CD8-positive, alpha-beta memory T cell (primary cell): Measurements from ENCODE around the gene CHSY3. TPM values are rescaled to one million over a fixed set of nuclear protein-coding genes. Genes with fewer than 3 reads are reported as not detected.

Source experiments
- CTCF ChIA-PET: fragments of 350-600 bp; sonication (Branson Sonifier 250); formaldehyde crosslinking; loops from one replicate; lab custom pipeline; 2021; ENCODE audit warnings: antibody characterized with exemption; lab: Charles Lee
- POLR2A ChIA-PET: fragments of 350-600 bp; sonication (Branson Sonifier 250); formaldehyde crosslinking; loops from one replicate; lab custom pipeline; 2021; ENCODE audit warnings: antibody characterized with exemption; lab: Charles Lee
- DNase-seq, 5 donors: peaks; one replicate each; pipeline versions ENCODE4 v3.0.0 to v3.0.0-alpha.2; 2020 to 2022; ENCODE audit warnings: mixed read lengths in 1 of 5
- H3K27ac ChIP-seq: one replicate; pipeline ENCODE4 v1.7.0; 2013; ENCODE audit warnings: low read depth, mild to moderate bottlenecking, low read length, moderate library complexity
- H3K27me3 ChIP-seq: 2 replicates; pipeline ENCODE4 v1.7.0; 2013; ENCODE audit warnings: low read length, mild to moderate bottlenecking; ENCODE audit not compliant: insufficient read depth, poor library complexity, severe bottlenecking
- H3K36me3 ChIP-seq: 2 replicates; pipeline ENCODE4 v1.7.0; 2013; ENCODE audit warnings: mild to moderate bottlenecking, low read length, moderate library complexity; ENCODE audit not compliant: insufficient read depth
- H3K4me1 ChIP-seq: 2 replicates; pipeline ENCODE4 v1.7.0; 2013; ENCODE audit warnings: mild to moderate bottlenecking, low read length, moderate library complexity; ENCODE audit not compliant: insufficient read depth
- H3K4me3 ChIP-seq: 2 replicates; pipeline ENCODE4 v1.7.0; 2013; ENCODE audit warnings: mild to moderate bottlenecking, low read length
- H3K9me3 ChIP-seq: 2 replicates; pipeline ENCODE4 v1.7.0; 2013; ENCODE audit warnings: mild to moderate bottlenecking, low read length
- H3K27ac Mint-ChIP-seq, 8 donors: one replicate each; pipeline ENCODE4 v1.8.0; 2020 to 2021; ENCODE audit warnings: mixed read lengths in 8 of 8, mild to moderate bottlenecking in 6 of 8, inconsistent platforms in 3 of 8, moderate library complexity in 3 of 8
- H3K27me3 Mint-ChIP-seq, 2 donors: one replicate each; pipeline ENCODE4 v1.8.0; 2020 to 2021; ENCODE audit warnings: mixed read lengths in 2 of 2, mild to moderate bottlenecking in 1 of 2, moderate library complexity in 1 of 2
- H3K36me3 Mint-ChIP-seq, 3 donors: one replicate each; pipeline ENCODE4 v1.8.0; 2020 to 2021; ENCODE audit warnings: mixed read lengths in 3 of 3, inconsistent platforms in 1 of 3, mild to moderate bottlenecking in 1 of 3
- H3K4me1 Mint-ChIP-seq, 3 donors: one replicate each; pipeline ENCODE4 v1.8.0; 2020 to 2021; ENCODE audit warnings: mixed read lengths in 3 of 3, inconsistent platforms in 1 of 3, mild to moderate bottlenecking in 1 of 3
- H3K4me3 Mint-ChIP-seq, 7 donors: one replicate each; pipeline ENCODE4 v1.8.0; 2020 to 2021; ENCODE audit warnings: mixed read lengths in 7 of 7, mild to moderate bottlenecking in 6 of 7, moderate library complexity in 4 of 7, inconsistent platforms in 2 of 7
- H3K9me3 Mint-ChIP-seq, 5 donors: one replicate each; pipeline ENCODE4 v1.8.0; 2020 to 2022; ENCODE audit warnings: mixed read lengths in 5 of 5, mild to moderate bottlenecking in 3 of 5, moderate library complexity in 2 of 5, inconsistent platforms in 1 of 5
- polyA plus RNA-seq: library from polyadenylated mRNA; unstranded; fragments of 300-500 nt; fragmentation: Illumina TruSeq; gene quantifications from one replicate; pipeline ENCODE4 v1.2.3, GENCODE V29; 2021
- total RNA-seq, 2 experiments: library from RNA; stranded (reverse); gene quantifications; one replicate each; pipeline ENCODE4 v1.2.3, GENCODE V29; 2021

The CHSY3 gene
- total and polyA plus RNA-seq, 3 experiments from 2014 or later = not detected

- Mint-ChIP-seq H3K27me3 (peaks cover 1 to 3% of the 10 kb centered on the region in 2 donors), H3K4me3 (no peak overlapping the region), H3K4me1 (no peaks in the 10 kb centered on the region), H3K36me3 (no peaks in the 10 kb centered on the region), H3K27ac (no peak overlapping the region), H3K9me3 (no peaks in the 10 kb centered on the region)
- H3K4me1 ChIP-seq = no peaks in the 10 kb centered on the region
- DNase-seq = no peak
- H3K9me3 ChIP-seq = no peaks in the 10 kb centered on the region
- ChIA-PET CTCF (no interaction called here), POLR2A (no interaction called here)
- H3K36me3 ChIP-seq = no peaks in the 10 kb centered on the region
- H3K27ac ChIP-seq = no peak overlapping the region
- no peaks in the 10 kb centered on the region for H3K27me3 ChIP-seq
- no peak overlapping the region for H3K4me3 ChIP-seq
Observed at GRCh38 chr5:130034566-130035210, 130.4 kb downstream of the CHSY3 start.

DNA sequence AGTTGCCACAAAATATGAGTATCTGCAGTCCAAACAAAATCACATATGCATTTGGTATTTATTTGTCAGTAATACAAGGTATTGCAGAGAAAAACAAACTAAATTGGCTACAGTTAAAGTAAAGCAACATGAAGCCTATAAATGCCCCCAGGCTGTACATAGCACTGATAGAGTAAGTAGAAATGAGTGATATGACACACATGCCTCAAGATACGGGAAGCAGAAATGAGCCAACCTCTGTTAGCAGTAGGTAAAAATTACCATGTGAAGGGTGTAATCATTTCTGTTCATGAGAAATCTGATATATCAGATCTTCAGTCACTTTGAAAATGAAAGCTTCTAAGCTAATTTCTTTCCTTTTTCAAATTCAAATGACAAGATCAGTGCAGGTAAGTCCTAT, 131.1 kb downstream of the CHSY3 start:
- no peak overlapping the region for H3K4me3 Mint-ChIP-seq
- no peaks in the 10 kb centered on the region for H3K9me3 Mint-ChIP-seq
- CTCF ChIA-PET = no interaction called here
- POLR2A ChIA-PET = no interaction called here
- no peaks in the 10 kb centered on the region for H3K36me3 Mint-ChIP-seq
- Histone ChIP-seq H3K4me1 (no peaks in the 10 kb centered on the region), H3K27me3 (no peaks in the 10 kb centered on the region), H3K9me3 (no peaks in the 10 kb centered on the region), H3K27ac (no peak overlapping the region), H3K4me3 (no peak overlapping the region), H3K36me3 (no peaks in the 10 kb centered on the region)
- peaks cover 1 to 3% of the 10 kb centered on the region in 2 donors for H3K27me3 Mint-ChIP-seq
- no peak for DNase-seq
- no peaks in the 10 kb centered on the region for H3K4me1 Mint-ChIP-seq
- H3K27ac Mint-ChIP-seq = no peak overlapping the region

GRCh38 chr5:130037905-130038304, 133.6 kb downstream of the CHSY3 start:
- ChIA-PET CTCF (no interaction called here), POLR2A (no interaction called here)
- Mint-ChIP-seq H3K36me3 (no peaks in the 10 kb centered on the region), H3K9me3 (no peaks in the 10 kb centered on the region), H3K4me3 (no peak overlapping the region), H3K27me3 (peaks cover 0 to 7% of the 10 kb centered on the region in 2 donors), H3K4me1 (no peaks in the 10 kb centered on the region), H3K27ac (no peak overlapping the region)
- Histone ChIP-seq H3K4me3 (no peak overlapping the region), H3K27me3 (no peaks in the 10 kb centered on the region), H3K27ac (no peak overlapping the region), H3K36me3 (no peaks in the 10 kb centered on the region), H3K9me3 (no peaks in the 10 kb centered on the region), H3K4me1 (no peaks in the 10 kb centered on the region)
- no peak for DNase-seq

DNA sequence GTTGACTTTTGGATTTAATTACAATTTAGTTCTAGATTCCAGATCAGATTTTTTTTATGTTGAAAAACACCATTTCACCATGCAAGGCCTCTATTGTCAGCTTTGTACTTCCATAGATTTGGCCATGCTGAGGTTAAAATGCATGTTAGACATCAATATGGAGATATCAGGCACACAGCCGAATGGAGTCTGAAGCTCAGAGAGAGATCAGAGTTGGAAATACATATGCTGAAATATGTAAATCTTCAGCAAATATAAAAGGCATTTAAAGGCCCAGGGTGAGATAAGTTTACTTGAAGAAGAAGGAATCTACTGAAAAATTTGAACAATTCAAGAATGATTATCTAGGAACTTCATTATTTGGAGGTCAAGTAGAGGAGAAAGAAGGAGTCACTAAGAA, 139.6 kb downstream of the CHSY3 start:
- Mint-ChIP-seq H3K4me1 (no peaks in the 10 kb centered on the region), H3K27ac (no peak overlapping the region), H3K27me3 (peaks cover 0 to 6% of the 10 kb centered on the region in 2 donors), H3K4me3 (no peak overlapping the region), H3K36me3 (no peaks in the 10 kb centered on the region), H3K9me3 (no peaks in the 10 kb centered on the region)
- Histone ChIP-seq H3K9me3 (no peaks in the 10 kb centered on the region), H3K27ac (no peak overlapping the region), H3K4me3 (no peak overlapping the region), H3K27me3 (no peaks in the 10 kb centered on the region), H3K4me1 (no peaks in the 10 kb centered on the region), H3K36me3 (no peaks in the 10 kb centered on the region)
- ChIA-PET POLR2A (no interaction called here), CTCF (interaction anchor here (0.6 kb wide), 1 partner anchor 850 kb away, joined by 3 read pairs; no protein-coding TSS in a partner anchor)
- DNase-seq = no peak

- Mint-ChIP-seq H3K4me1 (no peaks in the 10 kb centered on the region), H3K27me3 (peaks cover 0 to 6% of the 10 kb centered on the region in 2 donors), H3K4me3 (no peak overlapping the region), H3K36me3 (no peaks in the 10 kb centered on the region), H3K27ac (no peak overlapping the region), H3K9me3 (no peaks in the 10 kb centered on the region)
- ChIA-PET POLR2A (no interaction called here), CTCF (no interaction called here)
- Histone ChIP-seq H3K4me3 (no peak overlapping the region), H3K27me3 (no peaks in the 10 kb centered on the region), H3K27ac (no peak overlapping the region), H3K9me3 (no peaks in the 10 kb centered on the region), H3K4me1 (no peaks in the 10 kb centered on the region), H3K36me3 (no peaks in the 10 kb centered on the region)
- DNase-seq = no peak
Observed at GRCh38 chr5:130045334-130045733, 141.1 kb downstream of the CHSY3 start.

DNA sequence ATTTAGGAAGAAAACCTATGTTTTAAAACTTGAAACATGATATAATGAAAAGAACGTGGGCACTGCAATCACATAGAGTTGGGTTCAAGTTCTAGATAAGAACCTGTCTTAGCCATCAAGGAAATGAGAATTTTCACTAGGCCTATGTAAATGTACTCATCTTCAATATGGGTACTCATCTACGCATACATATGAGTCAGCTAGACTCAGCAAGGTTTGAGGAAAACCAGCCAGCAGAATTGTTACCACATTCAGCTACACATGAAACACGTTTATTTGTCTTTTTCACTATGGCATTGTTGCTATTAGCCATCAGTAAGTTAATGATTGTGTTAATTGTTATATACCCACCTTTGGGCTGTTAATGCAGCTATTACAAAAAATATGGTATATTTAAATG, 146.3 kb downstream of the CHSY3 start:
- H3K9me3 Mint-ChIP-seq = no peaks in the 10 kb centered on the region
- H3K27me3 Mint-ChIP-seq = no peaks in the 10 kb centered on the region
- H3K4me1 ChIP-seq = no peaks in the 10 kb centered on the region
- no peak for DNase-seq
- H3K4me3 Mint-ChIP-seq = no peak overlapping the region
- no peaks in the 10 kb centered on the region for H3K9me3 ChIP-seq
- no peak overlapping the region for H3K27ac Mint-ChIP-seq
- no peaks in the 10 kb centered on the region for H3K36me3 ChIP-seq
- H3K4me1 Mint-ChIP-seq = no peaks in the 10 kb centered on the region
- POLR2A ChIA-PET = no interaction called here
- H3K36me3 Mint-ChIP-seq = no peaks in the 10 kb centered on the region
- no peak overlapping the region for H3K27ac ChIP-seq
- CTCF ChIA-PET = no interaction called here
- no peaks in the 10 kb centered on the region for H3K27me3 ChIP-seq
- no peak overlapping the region for H3K4me3 ChIP-seq

DNA sequence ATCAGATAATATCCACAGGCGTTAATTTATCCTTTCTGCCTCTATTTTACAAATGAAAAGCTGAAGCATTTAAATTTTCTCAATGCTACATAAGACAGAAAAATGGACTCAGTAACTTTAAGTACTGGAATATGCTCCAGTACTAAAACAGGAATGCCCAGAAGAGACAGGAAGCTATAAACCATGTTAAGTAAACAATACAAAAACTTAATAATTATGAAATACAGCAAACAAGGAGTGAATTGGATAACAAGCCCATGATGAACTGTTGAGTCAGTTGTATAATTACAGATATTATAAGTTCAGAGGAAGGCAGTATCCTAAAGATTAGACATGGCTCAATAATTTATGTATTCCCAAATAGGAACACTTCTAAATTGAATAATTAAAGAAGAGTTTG, 148.5 kb downstream of the CHSY3 start:
- ChIA-PET POLR2A (no interaction called here), CTCF (no interaction called here)
- Mint-ChIP-seq H3K27ac (no peak overlapping the region), H3K27me3 (peaks cover 0 to 6% of the 10 kb centered on the region in 2 donors), H3K4me1 (no peaks in the 10 kb centered on the region), H3K4me3 (no peak overlapping the region), H3K36me3 (no peaks in the 10 kb centered on the region), H3K9me3 (no peaks in the 10 kb centered on the region)
- DNase-seq = no peak
- no peaks in the 10 kb centered on the region for H3K9me3 ChIP-seq
- H3K4me3 ChIP-seq = no peak overlapping the region
- no peaks in the 10 kb centered on the region for H3K27me3 ChIP-seq
- H3K4me1 ChIP-seq = no peaks in the 10 kb centered on the region
- no peak overlapping the region for H3K27ac ChIP-seq
- H3K36me3 ChIP-seq = no peaks in the 10 kb centered on the region

DNA sequence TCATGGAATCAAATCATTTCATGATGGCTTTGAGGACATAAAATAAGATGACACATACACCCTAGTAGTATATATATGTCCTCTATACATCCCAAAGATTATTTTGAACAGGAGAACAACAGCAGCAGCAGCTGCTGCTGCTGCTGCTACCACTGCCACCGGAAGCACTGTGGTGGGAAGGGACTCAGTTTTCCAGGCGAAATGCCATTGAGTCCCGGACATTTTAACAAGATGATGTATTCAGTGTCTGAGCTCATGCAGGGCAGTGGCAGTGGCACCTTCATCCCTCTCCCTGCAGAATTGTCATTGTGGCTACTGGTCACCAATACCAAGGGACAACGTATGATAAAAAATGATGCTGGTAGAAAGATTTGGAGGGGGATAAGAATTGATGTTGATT, 151.3 kb downstream of the CHSY3 start:
- Histone ChIP-seq H3K4me1 (no peaks in the 10 kb centered on the region), H3K36me3 (no peaks in the 10 kb centered on the region), H3K9me3 (no peaks in the 10 kb centered on the region), H3K4me3 (no peak overlapping the region), H3K27me3 (no peaks in the 10 kb centered on the region), H3K27ac (no peak overlapping the region)
- POLR2A ChIA-PET = no interaction called here
- no peak overlapping the region for H3K4me3 Mint-ChIP-seq
- CTCF ChIA-PET = no interaction called here
- H3K27ac Mint-ChIP-seq = no peak overlapping the region
- H3K4me1 Mint-ChIP-seq = no peaks in the 10 kb centered on the region
- H3K27me3 Mint-ChIP-seq = peaks cover 0 to 10% of the 10 kb centered on the region in 2 donors
- H3K9me3 Mint-ChIP-seq = peaks cover 0 to 4% (median 0%) of the 10 kb centered on the region in 5 donors
- no peak for DNase-seq
- H3K36me3 Mint-ChIP-seq = no peaks in the 10 kb centered on the region
